ENCODE measurements around the gene INF2. TPM values are rescaled to one million over a fixed set of nuclear protein-coding genes. Genes with fewer than 3 reads are reported as not detected.

The INF2 gene
- total RNA-seq (2022; extraction: Qiagen RNA extraction; ENCODE audit: low read depth), result 61.4 to 144 TPM (median 128 TPM) in 5 replicates

GRCh38 chr14:104689109-104689880 is at the start of gene INF2:
INF2 (plus strand) TSS chr14:104689618; CDS start chr14:104701366, 11,748 bp downstream.

GRCh38 chr14:104723651-104724406 is 34.4 kb downstream of the INF2 start, which contains the start of gene ADSS1:
ADSS1 (plus strand) TSS chr14:104724229; CDS start chr14:104724271, 42 bp downstream.

GRCh38 chr14:104752735-104753527 is 63.5 kb downstream of the INF2 start, which contains the start of gene SIVA1:
SIVA1 (plus strand) TSS chr14:104753147; CDS start chr14:104753202, 55 bp downstream.

Other genes with a start within 250 kb of the INF2 start
- gene C14orf180, start 109.9 kb upstream of the INF2 start, total RNA-seq (2022; extraction: Qiagen RNA extraction; ENCODE audit: low read depth), result not detected in 5 replicates
- gene TMEM179, start 84.8 kb upstream of the INF2 start, total RNA-seq (2022; extraction: Qiagen RNA extraction; ENCODE audit: low read depth), result 0.21 to 0.54 TPM (median 0.36 TPM) in 4 of 5 replicates, not detected in the other
- 6.0 to 8.8 TPM (median 7.1 TPM) in 5 replicates for gene ADSS1, start 34.6 kb downstream of the INF2 start, total RNA-seq (2022; extraction: Qiagen RNA extraction; ENCODE audit: low read depth)
- 110 to 216 TPM (median 189 TPM) in 5 replicates for gene SIVA1, start 63.5 kb downstream of the INF2 start, total RNA-seq (2022; extraction: Qiagen RNA extraction; ENCODE audit: low read depth)
- gene AKT1, start 106.1 kb downstream of the INF2 start, total RNA-seq (2022; extraction: Qiagen RNA extraction; ENCODE audit: low read depth), result 67.0 to 125 TPM (median 109 TPM) in 5 replicates
- gene ZBTB42, start 111.5 kb downstream of the INF2 start, total RNA-seq (2022; extraction: Qiagen RNA extraction; ENCODE audit: low read depth), result 1.6 to 3.7 TPM (median 3.5 TPM) in 5 replicates
- gene CEP170B, start 175.7 kb downstream of the INF2 start, total RNA-seq (2022; extraction: Qiagen RNA extraction; ENCODE audit: low read depth), result 13.0 to 30.1 TPM (median 25.4 TPM) in 5 replicates
- gene PLD4, start 235.3 kb downstream of the INF2 start, total RNA-seq (2022; extraction: Qiagen RNA extraction; ENCODE audit: low read depth), result 0.05 to 0.14 TPM in 2 of 5 replicates, not detected in the others